Measurements from ENCODE around the gene HOXA7.

Gene HOXA7

GRCh38 chr7:27131390-27131819, 25.1 kb downstream of the HOXA7 start:
- DNase-seq, result no peak

GRCh38 chr7:27130540-27131389, 25.7 kb downstream of the HOXA7 start, which contains the start of gene HOXA4:
Gene HOXA4 (minus strand): TSS chr7:27130757. CDS start chr7:27130733, 24 bp downstream.
- peak; percentile 51 for DNase-seq

GRCh38 chr7:27129729-27130539, 26.5 kb downstream of the HOXA7 start:
- DNase-seq, result no peak

GRCh38 chr7:27128776-27129728, 27.4 kb downstream of the HOXA7 start:
- no peak for DNase-seq

- DNase-seq, result no peak
These were observed 28.4 kb downstream of the HOXA7 start for GRCh38 chr7:27128034-27128433.

GRCh38 chr7:27126596-27127327, 29.7 kb downstream of the HOXA7 start:
- no peak for DNase-seq

- no peak for DNase-seq
These were observed 30.5 kb downstream of the HOXA7 start for GRCh38 chr7:27125986-27126394.

- no peak for DNase-seq
These were observed 31.4 kb downstream of the HOXA7 start for GRCh38 chr7:27124902-27125689.

- DNase-seq, result no peak
These were observed 32.2 kb downstream of the HOXA7 start for GRCh38 chr7:27124096-27124901.

GRCh38 chr7:27123477-27124053, 32.9 kb downstream of the HOXA7 start:
- no peak for DNase-seq

GRCh38 chr7:27123007-27123476, 33.4 kb downstream of the HOXA7 start:
- no peak for DNase-seq

- no peak for DNase-seq
These were observed 34.2 kb downstream of the HOXA7 start for GRCh38 chr7:27122077-27122910.

GRCh38 chr7:27121684-27122076, 34.8 kb downstream of the HOXA7 start:
- no peak for DNase-seq

GRCh38 chr7:27119412-27119911, 37.0 kb downstream of the HOXA7 start:
- no peak for DNase-seq

GRCh38 chr7:27118580-27118979, 37.9 kb downstream of the HOXA7 start:
- DNase-seq, result no peak

- DNase-seq, result no peak
These were observed 38.5 kb downstream of the HOXA7 start for GRCh38 chr7:27117887-27118491.

- no peak for DNase-seq
These were observed 39.3 kb downstream of the HOXA7 start for GRCh38 chr7:27116962-27117886.
